ENCODE results near the gene RNF133.

- TF ChIP-seq CTCF (conservative IDR thresholded peaks at IDR 0.05; ENCODE audit: low read depth, low read length), result no peak
- TF ChIP-seq EZH2 (IDR thresholded peaks at IDR 0.05; ENCODE audit: low read length, unreplicated experiment), result no peak
- no peak for TF ChIP-seq EZH2phosphoT487 (IDR thresholded peaks at IDR 0.05; ENCODE audit: borderline replicate concordance, low read length)
These were observed 15.9 kb downstream of the RNF133 start for GRCh38 chr7:122682815-122683550.

Data from PC-3 (cell line).